A673 (cell line): ENCODE measurements around the gene SDK1. TPM values are rescaled to one million over a fixed set of nuclear protein-coding genes. Genes with fewer than 3 reads are reported as not detected.

Source experiments
- BruUV-seq: library from RNA; stranded (reverse); fragments of 400-500 nt; replicated peaks from 2 replicates; lab custom pipeline; 2021; lab: Mats Ljungman, UMichigan
- CTCF ChIA-PET: fragments of 300-600 bp; sonication (Branson Sonifier 250); formaldehyde crosslinking; loops from one replicate; lab custom pipeline; 2022; ENCODE audit warnings: antibody characterized with exemption; lab: Charles Lee
- POLR2A ChIA-PET: fragments of 300-600 bp; sonication (Branson Sonifier 250); formaldehyde crosslinking; loops from one replicate; lab custom pipeline; 2022; ENCODE audit warnings: antibody characterized with exemption; ENCODE audit not compliant: low non-redundant PET; lab: Charles Lee
- DNase-seq: peaks from one replicate; pipeline ENCODE4 v3.0.0-alpha.2; 2015; ENCODE audit warnings: low spot score
- H3K27ac ChIP-seq: fragments of 200-600 bp; sonication (generic); 2 replicates; pipeline ENCODE4 v1.5.1; 2016; ENCODE audit warnings: mixed run types, low read depth, mild to moderate bottlenecking, mixed read lengths, antibody characterized with exemption, low read length; ENCODE audit not compliant: poor library complexity, severe bottlenecking
- H3K27me3 ChIP-seq: fragments of 200-600 bp; sonication (generic); replicated peaks from 2 replicates; pipeline ENCODE4 v1.6.1; 2017; ENCODE audit warnings: mixed run types, low read depth, mild to moderate bottlenecking, mixed read lengths, antibody characterized with exemption, low read length; ENCODE audit not compliant: insufficient read depth, poor library complexity
- H3K36me3 ChIP-seq: fragments of 200-600 bp; sonication (generic); 2 replicates; pipeline ENCODE4 v1.6.1; 2016; ENCODE audit warnings: mixed run types, mild to moderate bottlenecking, mixed read lengths, antibody characterized with exemption, low read length; ENCODE audit not compliant: insufficient read depth, poor library complexity, severe bottlenecking
- H3K4me1 ChIP-seq: fragments of 200-600 bp; sonication (generic); 2 replicates; pipeline ENCODE4 v1.6.1; 2017; ENCODE audit warnings: mixed run types, mild to moderate bottlenecking, mixed read lengths, antibody characterized with exemption, low read length; ENCODE audit not compliant: insufficient read depth, poor library complexity, severe bottlenecking
- H3K4me3 ChIP-seq: fragments of 200-600 bp; sonication (generic); 2 replicates; pipeline ENCODE4 v1.5.1; 2016; ENCODE audit warnings: low read depth, mixed run types, mild to moderate bottlenecking, mixed read lengths, low read length; ENCODE audit not compliant: poor library complexity, severe bottlenecking
- H3K9me3 ChIP-seq: fragments of 200-600 bp; sonication (generic); 2 replicates; pipeline ENCODE4 v1.6.1; 2016; ENCODE audit warnings: mixed run types, low read depth, mild to moderate bottlenecking, mixed read lengths, antibody characterized with exemption, low read length; ENCODE audit not compliant: poor library complexity, severe bottlenecking
- EZH2 ChIP-seq: fragments of 200-600 bp; sonication (generic); IDR thresholded peaks from 2 replicates; pipeline ENCODE4 v1.6.1; 2017; ENCODE audit warnings: borderline replicate concordance, low read depth, mild to moderate bottlenecking, mixed read lengths, antibody characterized with exemption, low read length; ENCODE audit not compliant: poor library complexity, severe bottlenecking
- intact Hi-C: fragments of 100-400 bp; cut with micrococcal nuclease; formaldehyde crosslinking; loops from one replicate; pipeline ENCODE4 v1.10.0; 2022; ENCODE audit not compliant: unreplicated experiment
- total RNA-seq: library from RNA; stranded (reverse); gene quantifications from 2 replicates; pipeline ENCODE4 v1.2.3, GENCODE V29; 2021
- TF ChIP-seq, protein P1 (sequence below): fragments of 300-800, 200-600 bp; sonication (generic); conservative IDR thresholded peaks from 2 replicates; pipeline ENCODE4 v1.5.1; 2017; ENCODE audit warnings: low read depth, mild to moderate bottlenecking, antibody characterized with exemption, low read length, moderate library complexity, mixed read lengths

The SDK1 gene
- total RNA-seq, 1 experiment from 2014 or later: 14.7 TPM

DNA sequence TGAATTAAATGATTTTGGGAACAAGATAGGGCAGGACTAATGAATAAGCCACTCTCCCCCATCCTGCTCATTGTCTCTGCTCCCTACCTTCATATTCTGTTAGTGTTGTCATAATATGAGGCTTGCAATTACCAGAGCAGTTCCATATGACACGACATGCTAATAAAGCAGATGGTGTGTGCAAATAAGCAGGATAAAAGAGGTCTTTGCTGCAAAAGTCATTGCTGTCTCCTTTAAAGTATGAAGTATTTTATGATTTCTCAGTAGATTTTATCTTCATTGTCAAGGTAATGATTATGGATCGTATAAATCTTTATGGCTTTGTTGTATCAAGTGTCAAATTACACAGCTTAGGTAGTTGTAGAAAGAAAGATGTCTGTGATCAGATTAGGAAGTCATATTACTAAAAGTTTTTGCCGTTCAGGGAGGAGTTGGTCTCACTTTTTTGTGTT lies 114.8 kb downstream of the SDK1 start:
- Histone ChIP-seq H3K9me3 (no peaks in the 10 kb centered on the region), H3K4me1 (peaks cover 18% of the 10 kb centered on the region), H3K4me3 (no peak overlapping the region), H3K27ac (no peak overlapping the region), H3K36me3 (no peaks in the 10 kb centered on the region), H3K27me3 (peaks cover 3% of the 10 kb centered on the region)
- ChIA-PET CTCF (no interaction called here), POLR2A (no interaction called here)
- DNase-seq: no peak
- TF ChIP-seq EZH2: no peak
- TF ChIP-seq, protein P1, sequence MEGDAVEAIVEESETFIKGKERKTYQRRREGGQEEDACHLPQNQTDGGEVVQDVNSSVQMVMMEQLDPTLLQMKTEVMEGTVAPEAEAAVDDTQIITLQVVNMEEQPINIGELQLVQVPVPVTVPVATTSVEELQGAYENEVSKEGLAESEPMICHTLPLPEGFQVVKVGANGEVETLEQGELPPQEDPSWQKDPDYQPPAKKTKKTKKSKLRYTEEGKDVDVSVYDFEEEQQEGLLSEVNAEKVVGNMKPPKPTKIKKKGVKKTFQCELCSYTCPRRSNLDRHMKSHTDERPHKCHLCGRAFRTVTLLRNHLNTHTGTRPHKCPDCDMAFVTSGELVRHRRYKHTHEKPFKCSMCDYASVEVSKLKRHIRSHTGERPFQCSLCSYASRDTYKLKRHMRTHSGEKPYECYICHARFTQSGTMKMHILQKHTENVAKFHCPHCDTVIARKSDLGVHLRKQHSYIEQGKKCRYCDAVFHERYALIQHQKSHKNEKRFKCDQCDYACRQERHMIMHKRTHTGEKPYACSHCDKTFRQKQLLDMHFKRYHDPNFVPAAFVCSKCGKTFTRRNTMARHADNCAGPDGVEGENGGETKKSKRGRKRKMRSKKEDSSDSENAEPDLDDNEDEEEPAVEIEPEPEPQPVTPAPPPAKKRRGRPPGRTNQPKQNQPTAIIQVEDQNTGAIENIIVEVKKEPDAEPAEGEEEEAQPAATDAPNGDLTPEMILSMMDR: no peak
- no TSS peak for BruUV-seq
- intact Hi-C loops: no loop called here

DNA sequence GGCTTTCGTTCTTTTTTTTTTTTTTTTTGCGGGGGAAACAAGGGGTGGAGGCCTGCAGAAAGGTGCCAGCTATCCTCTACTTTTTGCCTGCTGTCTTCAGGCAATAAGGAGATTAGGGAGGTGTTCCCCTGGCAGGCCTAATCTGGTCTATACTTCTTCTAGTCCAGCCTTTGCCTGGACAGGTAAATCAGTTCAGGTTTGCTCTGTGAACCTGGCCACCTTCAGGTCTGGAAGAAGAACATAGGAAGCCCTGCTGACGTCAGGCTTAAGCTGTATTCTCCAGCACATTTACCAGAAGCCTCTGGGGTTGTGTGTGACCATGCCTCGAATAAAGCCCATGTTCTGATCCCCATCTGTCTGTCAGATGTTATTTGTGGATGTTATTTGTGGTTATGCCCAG lies 115.4 kb downstream of the SDK1 start:
- no peak for TF ChIP-seq EZH2
- TF ChIP-seq, protein P1: no peak

DNA sequence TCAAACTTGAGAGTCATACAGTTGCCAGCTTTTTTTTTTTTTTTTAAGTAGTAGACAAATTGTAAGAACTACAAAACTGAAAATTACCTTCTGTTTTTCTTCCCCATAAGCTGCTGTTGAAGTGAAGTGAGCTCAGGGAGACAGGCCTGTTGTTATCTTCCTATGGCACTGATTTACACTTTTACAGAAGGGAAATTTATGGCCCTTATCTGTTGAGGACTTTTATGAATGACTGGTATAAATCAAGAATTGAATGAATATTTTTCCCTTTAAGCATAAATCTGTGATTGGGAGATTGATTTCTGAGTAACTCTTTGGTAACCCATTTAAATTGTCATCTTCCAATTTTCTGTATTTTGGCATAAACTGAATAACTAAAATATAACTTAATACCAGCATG lies 124.0 kb downstream of the SDK1 start:
- ChIA-PET CTCF (no interaction called here), POLR2A (no interaction called here)

More for the DNA sequence above, 115.4 kb downstream of the SDK1 start:
- intact Hi-C loops: no loop called here
- Histone ChIP-seq H3K27me3 (peaks cover 3% of the 10 kb centered on the region), H3K4me1 (peaks cover 18% of the 10 kb centered on the region), H3K27ac (no peak overlapping the region), H3K36me3 (no peaks in the 10 kb centered on the region), H3K4me3 (no peak overlapping the region), H3K9me3 (peaks cover 2% of the 10 kb centered on the region)
- CTCF ChIA-PET: no interaction called here
- BruUV-seq: no TSS peak
- POLR2A ChIA-PET: no interaction called here
- DNase-seq: no peak

More for the DNA sequence above, 124.0 kb downstream of the SDK1 start:
- TF ChIP-seq EZH2: no peak
- TF ChIP-seq, protein P1: no peak
- Histone ChIP-seq H3K4me1 (no peaks in the 10 kb centered on the region), H3K9me3 (peaks cover 8% of the 10 kb centered on the region), H3K27ac (no peak overlapping the region), H3K4me3 (no peak overlapping the region), H3K27me3 (no peaks in the 10 kb centered on the region), H3K36me3 (no peaks in the 10 kb centered on the region)
- BruUV-seq: no TSS peak
- intact Hi-C loops: no loop called here
- DNase-seq: no peak
